GM06990 (cell line): ENCODE data around the gene INTS1.

ENCODE experiments used
- DNase-seq: peaks from one replicate; pipeline ENCODE4 v3.0.0-alpha.2; 2011; ENCODE audit not compliant: insufficient read length; ENCODE audit errors: extremely low read depth
- H3K27me3 ChIP-seq: replicated peaks from 2 replicates; pipeline ENCODE4 v1.6.0; 2011; ENCODE audit warnings: low read length; ENCODE audit not compliant: control insufficient read depth, insufficient read depth
- H3K36me3 ChIP-seq: 2 replicates; pipeline ENCODE4 v1.5.1; 2011; ENCODE audit warnings: low read length; ENCODE audit not compliant: control insufficient read depth, insufficient read depth
- H3K4me3 ChIP-seq: replicated peaks from 2 replicates; pipeline ENCODE4 v1.5.1; 2011; ENCODE audit warnings: low read depth, mild to moderate bottlenecking, control low read depth, low read length
- CTCF ChIP-seq: IDR thresholded peaks from 2 replicates; pipeline ENCODE4 v1.5.1; 2011; ENCODE audit warnings: low read length, control low read depth, mild to moderate bottlenecking, inconsistent platforms; ENCODE audit not compliant: insufficient read depth, poor library complexity, severe bottlenecking

The INTS1 gene

GRCh38 chr7:1542841-1543747 lies 38.9 kb upstream of the INTS1 start:
- peak; percentile 9 for DNase-seq
- no peak for TF ChIP-seq CTCF
- peaks cover 18% of the 10 kb centered on the region for H3K36me3 ChIP-seq
- no peaks in the 10 kb centered on the region for H3K27me3 ChIP-seq
- no peak overlapping the region for H3K4me3 ChIP-seq

- DNase-seq = peak; percentile 6
- Histone ChIP-seq H3K36me3 (peaks cover 19% of the 10 kb centered on the region), H3K4me3 (no peak overlapping the region), H3K27me3 (no peaks in the 10 kb centered on the region)
- TF ChIP-seq CTCF = no peak
Measured at GRCh38 chr7:1542329-1542728, 38.1 kb upstream of the INTS1 start.

- Histone ChIP-seq H3K4me3 (no peak overlapping the region), H3K36me3 (peaks cover 22% of the 10 kb centered on the region), H3K27me3 (no peaks in the 10 kb centered on the region)
- DNase-seq = peak; percentile 6
- TF ChIP-seq CTCF = no peak
Measured at GRCh38 chr7:1541431-1542162, 37.4 kb upstream of the INTS1 start.

- no peak for TF ChIP-seq CTCF
- Histone ChIP-seq H3K4me3 (no peak overlapping the region), H3K27me3 (no peaks in the 10 kb centered on the region), H3K36me3 (peaks cover 22% of the 10 kb centered on the region)
- DNase-seq = peak; percentile 10
Measured at GRCh38 chr7:1540776-1541271, 36.6 kb upstream of the INTS1 start.

GRCh38 chr7:1539882-1540775 lies 35.9 kb upstream of the INTS1 start:
- Histone ChIP-seq H3K27me3 (no peaks in the 10 kb centered on the region), H3K36me3 (peaks cover 25% of the 10 kb centered on the region), H3K4me3 (no peak overlapping the region)
- no peak for TF ChIP-seq CTCF
- DNase-seq = no peak
